Activated CD4-positive, alpha-beta memory T cell treated with anti-CD3 and anti-CD28 coated beads for 36 hours (primary cell): Measurements from ENCODE around the gene ARHGAP12. TPM values are rescaled to one million over a fixed set of nuclear protein-coding genes. Genes with fewer than 3 reads are reported as not detected.
A peak's percentile ranks its signal among the peaks of the same experiment; 100 is the strongest.

Experiments used
- CTCF ChIA-PET: fragments of 350-600 bp; sonication (Branson Sonifier 250); formaldehyde crosslinking; loops from one replicate; lab custom pipeline; 2021; ENCODE audit warnings: antibody characterized with exemption, inconsistent platforms; lab: Charles Lee
- POLR2A ChIA-PET: fragments of 350-600 bp; sonication (Branson Sonifier 250); formaldehyde crosslinking; loops from one replicate; lab custom pipeline; 2021; ENCODE audit warnings: antibody characterized with exemption; lab: Charles Lee
- DNase-seq: peaks from one replicate; pipeline ENCODE4 v3.0.0-alpha.2; 2020
- H3K27ac Mint-ChIP-seq: one replicate; pipeline ENCODE4 v1.8.0; 2021; ENCODE audit warnings: mixed read lengths
- H3K27me3 Mint-ChIP-seq: one replicate; pipeline ENCODE4 v1.8.0; 2021; ENCODE audit warnings: mixed read lengths
- H3K36me3 Mint-ChIP-seq: one replicate; pipeline ENCODE4 v1.8.0; 2021; ENCODE audit warnings: mixed read lengths
- H3K4me1 Mint-ChIP-seq: one replicate; pipeline ENCODE4 v1.8.0; 2021; ENCODE audit warnings: low read depth, mixed read lengths
- H3K4me3 Mint-ChIP-seq: one replicate; pipeline ENCODE4 v1.8.0; 2021; ENCODE audit warnings: mild to moderate bottlenecking, mixed read lengths
- H3K9me3 Mint-ChIP-seq: one replicate; pipeline ENCODE4 v1.8.0; 2021; ENCODE audit warnings: mixed read lengths
- intact Hi-C: fragments of 100-400 bp; cut with micrococcal nuclease; formaldehyde crosslinking; loops from one replicate; pipeline ENCODE4 v1.15.1; 2023
- total RNA-seq, 2 experiments: library from RNA; stranded (reverse); gene quantifications; one replicate each; pipeline ENCODE4 v1.2.3, GENCODE V29; 2021

ARHGAP12 gene
- total RNA-seq, 2 experiments from 2014 or later: 4.0 to 4.5 TPM

- Mint-ChIP-seq H3K36me3 (peaks cover 9% of the 10 kb centered on the region), H3K27ac (no peak overlapping the region), H3K9me3 (no peaks in the 10 kb centered on the region), H3K4me1 (peaks cover 12% of the 10 kb centered on the region), H3K4me3 (no peak overlapping the region), H3K27me3 (no peaks in the 10 kb centered on the region)
- ChIA-PET CTCF (no interaction called here), POLR2A (no interaction called here)
- DNase-seq: no peak
- intact Hi-C loops: no loop called here
Observed at GRCh38 chr10:31888442-31888841, 40.2 kb downstream of the ARHGAP12 start.

- ChIA-PET CTCF (no interaction called here), POLR2A (no interaction called here)
- intact Hi-C loops: no loop called here
- Mint-ChIP-seq H3K4me3 (no peak overlapping the region), H3K27ac (no peak overlapping the region), H3K36me3 (peaks cover 8% of the 10 kb centered on the region), H3K27me3 (no peaks in the 10 kb centered on the region), H3K9me3 (no peaks in the 10 kb centered on the region), H3K4me1 (peaks cover 10% of the 10 kb centered on the region)
- no peak for DNase-seq
Observed at GRCh38 chr10:31887850-31888249, 40.8 kb downstream of the ARHGAP12 start.

- H3K4me1 Mint-ChIP-seq: peaks cover 7% of the 10 kb centered on the region
- DNase-seq: no peak
- H3K36me3 Mint-ChIP-seq: peaks cover 8% of the 10 kb centered on the region
- CTCF ChIA-PET: no interaction called here
- H3K9me3 Mint-ChIP-seq: no peaks in the 10 kb centered on the region
- POLR2A ChIA-PET: no interaction called here
- no peak overlapping the region for H3K27ac Mint-ChIP-seq
- H3K4me3 Mint-ChIP-seq: no peak overlapping the region
- intact Hi-C loops: no loop called here
- H3K27me3 Mint-ChIP-seq: no peaks in the 10 kb centered on the region
Observed at GRCh38 chr10:31886885-31887284, 41.7 kb downstream of the ARHGAP12 start.

- Mint-ChIP-seq H3K9me3 (no peaks in the 10 kb centered on the region), H3K4me1 (peaks cover 7% of the 10 kb centered on the region), H3K27me3 (no peaks in the 10 kb centered on the region), H3K27ac (no peak overlapping the region), H3K36me3 (peaks cover 5% of the 10 kb centered on the region), H3K4me3 (no peak overlapping the region)
- no peak for DNase-seq
- intact Hi-C loops: no loop called here
- ChIA-PET CTCF (no interaction called here), POLR2A (interaction anchor here (0.6 kb wide), 2 partner anchors 26 to 156 kb away, joined by 3 to 4 read pairs; no protein-coding TSS in a partner anchor)
Observed at GRCh38 chr10:31885971-31886370, 42.7 kb downstream of the ARHGAP12 start.

- Mint-ChIP-seq H3K9me3 (no peaks in the 10 kb centered on the region), H3K27me3 (no peaks in the 10 kb centered on the region), H3K4me1 (peaks cover 7% of the 10 kb centered on the region), H3K4me3 (no peak overlapping the region), H3K27ac (no peak overlapping the region), H3K36me3 (peaks cover 5% of the 10 kb centered on the region)
- DNase-seq: no peak
- POLR2A ChIA-PET: no interaction called here
- CTCF ChIA-PET: no interaction called here
- intact Hi-C loops: no loop called here
Observed at GRCh38 chr10:31884386-31884785, 44.2 kb downstream of the ARHGAP12 start.

- POLR2A ChIA-PET: no interaction called here
- H3K9me3 Mint-ChIP-seq: no peaks in the 10 kb centered on the region
- H3K4me1 Mint-ChIP-seq: peaks cover 6% of the 10 kb centered on the region
- no peaks in the 10 kb centered on the region for H3K27me3 Mint-ChIP-seq
- intact Hi-C loops: no loop called here
- no peak for DNase-seq
- peaks cover 5% of the 10 kb centered on the region for H3K36me3 Mint-ChIP-seq
- CTCF ChIA-PET: no interaction called here
- no peak overlapping the region for H3K4me3 Mint-ChIP-seq
- no peak overlapping the region for H3K27ac Mint-ChIP-seq
Observed at GRCh38 chr10:31883397-31883796, 45.2 kb downstream of the ARHGAP12 start.

- intact Hi-C loops: no loop called here
- H3K4me3 Mint-ChIP-seq: no peak overlapping the region
- POLR2A ChIA-PET: no interaction called here
- no peaks in the 10 kb centered on the region for H3K9me3 Mint-ChIP-seq
- no peaks in the 10 kb centered on the region for H3K27me3 Mint-ChIP-seq
- no peak overlapping the region for H3K27ac Mint-ChIP-seq
- DNase-seq: no peak
- H3K36me3 Mint-ChIP-seq: no peaks in the 10 kb centered on the region
- H3K4me1 Mint-ChIP-seq: peaks cover 23% of the 10 kb centered on the region
- CTCF ChIA-PET: interaction anchor here (1.5 kb wide), 1 partner anchor 16 kb away, joined by 4 read pairs; no protein-coding TSS in a partner anchor
Observed at GRCh38 chr10:31878486-31878885, 50.1 kb downstream of the ARHGAP12 start.

GRCh38 chr10:31876652-31877352 lies 51.8 kb downstream of the ARHGAP12 start:
- intact Hi-C loops: loop anchor here (2.0 kb wide), 1 partner anchor 44 kb away; no protein-coding TSS in a partner anchor
- no peaks in the 10 kb centered on the region for H3K27me3 Mint-ChIP-seq
- H3K4me3 Mint-ChIP-seq: no peak overlapping the region
- H3K27ac Mint-ChIP-seq: no peak overlapping the region
- CTCF ChIA-PET: interaction anchor here (0.7 to 2.1 kb wide), 2 partner anchors 14 to 100 kb away, joined by 3 to 6 read pairs; no protein-coding TSS in a partner anchor
- H3K9me3 Mint-ChIP-seq: no peaks in the 10 kb centered on the region
- H3K36me3 Mint-ChIP-seq: no peaks in the 10 kb centered on the region
- no peak for DNase-seq
- H3K4me1 Mint-ChIP-seq: peaks cover 23% of the 10 kb centered on the region
- POLR2A ChIA-PET: interaction anchor here (1.3 kb wide), 1 partner anchor 45 kb away, joined by 4 read pairs; no protein-coding TSS in a partner anchor

GRCh38 chr10:31875608-31876007 lies 53.0 kb downstream of the ARHGAP12 start:
- Mint-ChIP-seq H3K4me3 (no peak overlapping the region), H3K4me1 (peaks cover 23% of the 10 kb centered on the region), H3K27me3 (no peaks in the 10 kb centered on the region), H3K36me3 (no peaks in the 10 kb centered on the region), H3K9me3 (no peaks in the 10 kb centered on the region), H3K27ac (no peak overlapping the region)
- intact Hi-C loops: loop anchor here (2.0 kb wide), 1 partner anchor 45 kb away; no protein-coding TSS in a partner anchor
- ChIA-PET CTCF (interaction anchor here (2.1 kb wide), 1 partner anchor 13 kb away, joined by 6 read pairs; no protein-coding TSS in a partner anchor), POLR2A (no interaction called here)
- peak; percentile 18 for DNase-seq

- H3K36me3 Mint-ChIP-seq: no peaks in the 10 kb centered on the region
- no peak overlapping the region for H3K4me3 Mint-ChIP-seq
- CTCF ChIA-PET: interaction anchor here (1.3 kb wide), 1 partner anchor 12 kb away, joined by 5 read pairs; no protein-coding TSS in a partner anchor
- peaks cover 22% of the 10 kb centered on the region for H3K4me1 Mint-ChIP-seq
- no peak overlapping the region for H3K27ac Mint-ChIP-seq
- intact Hi-C loops: no loop called here
- H3K27me3 Mint-ChIP-seq: no peaks in the 10 kb centered on the region
- no peak for DNase-seq
- H3K9me3 Mint-ChIP-seq: no peaks in the 10 kb centered on the region
- POLR2A ChIA-PET: no interaction called here
Observed at GRCh38 chr10:31873724-31874123, 54.9 kb downstream of the ARHGAP12 start.

- POLR2A ChIA-PET: interaction anchor here (0.6 kb wide), 1 partner anchor 226 kb away, joined by 3 read pairs; no protein-coding TSS in a partner anchor
- H3K4me3 Mint-ChIP-seq: no peak overlapping the region
- DNase-seq: no peak
- intact Hi-C loops: no loop called here
- no peaks in the 10 kb centered on the region for H3K36me3 Mint-ChIP-seq
- peaks cover 13% of the 10 kb centered on the region for H3K4me1 Mint-ChIP-seq
- no peak overlapping the region for H3K27ac Mint-ChIP-seq
- H3K9me3 Mint-ChIP-seq: no peaks in the 10 kb centered on the region
- H3K27me3 Mint-ChIP-seq: no peaks in the 10 kb centered on the region
- CTCF ChIA-PET: interaction anchor here (0.7 to 2.4 kb wide), 2 partner anchors 10 to 127 kb away, joined by 3 to 9 read pairs; no protein-coding TSS in a partner anchor
Observed at GRCh38 chr10:31871266-31872065, 57.2 kb downstream of the ARHGAP12 start.

- DNase-seq: no peak
- ChIA-PET CTCF (no interaction called here), POLR2A (interaction anchor here (0.6 kb wide), 1 partner anchor 34 kb away, joined by 5 read pairs; no protein-coding TSS in a partner anchor)
- peaks cover 15% of the 10 kb centered on the region for H3K4me1 Mint-ChIP-seq
- no peaks in the 10 kb centered on the region for H3K9me3 Mint-ChIP-seq
- H3K4me3 Mint-ChIP-seq: no peak overlapping the region
- H3K36me3 Mint-ChIP-seq: no peaks in the 10 kb centered on the region
- intact Hi-C loops: no loop called here
- H3K27ac Mint-ChIP-seq: no peak overlapping the region
- no peaks in the 10 kb centered on the region for H3K27me3 Mint-ChIP-seq
Observed at GRCh38 chr10:31867646-31868045, 61.0 kb downstream of the ARHGAP12 start.
